SK-N-SH (cell line): ENCODE measurements around the gene TSHB.

Experiments used
- NFIC ChIP-seq: IDR thresholded peaks from 2 replicates; pipeline ENCODE4 v1.4.0; 2012; ENCODE audit warnings: borderline replicate concordance
- SIN3A ChIP-seq: IDR thresholded peaks from 2 replicates; pipeline ENCODE4 v1.6.1; 2012; ENCODE audit warnings: low read depth, mild to moderate bottlenecking, low read length, moderate library complexity, borderline replicate concordance
- TF ChIP-seq, protein P1 (sequence below): IDR thresholded peaks from 2 replicates; pipeline ENCODE4 v1.6.1; 2012; ENCODE audit warnings: mild to moderate bottlenecking, low read depth, low read length, moderate library complexity
- TF ChIP-seq, protein P2 (sequence below): IDR thresholded peaks from 2 replicates; pipeline ENCODE4 v1.4.0; 2012; ENCODE audit warnings: low read depth, borderline replicate concordance
- TF ChIP-seq, protein P3 (sequence below): fragments of 200-600 bp; sonication (generic); IDR thresholded peaks from 2 replicates; pipeline ENCODE4 v1.6.1; 2017; ENCODE audit warnings: antibody characterized with exemption, mild to moderate bottlenecking, moderate library complexity

DNA sequence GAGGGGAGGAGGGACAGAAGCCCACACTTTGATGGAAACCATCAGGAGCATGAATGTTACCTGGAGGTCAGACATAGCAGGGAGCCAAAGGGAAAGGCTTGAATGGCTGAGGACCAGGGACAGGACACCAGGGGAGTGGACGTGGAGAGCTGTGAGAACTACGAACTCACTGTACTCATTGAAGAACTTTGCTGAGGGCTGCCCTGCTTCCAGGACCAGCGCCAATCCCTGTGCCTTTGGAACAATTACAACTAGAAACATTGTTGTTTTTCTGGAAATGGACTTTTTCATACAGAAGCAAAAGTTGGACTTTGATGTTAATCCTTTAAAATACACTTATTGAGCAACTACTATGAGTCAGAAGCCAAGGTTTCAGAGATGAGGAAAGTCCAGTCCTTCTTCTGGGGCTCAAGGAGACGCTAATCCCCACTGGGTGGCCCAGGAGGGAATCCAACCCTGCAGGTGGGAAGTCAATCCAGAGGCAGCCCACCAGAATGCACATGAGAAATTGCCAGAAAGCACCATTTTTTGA lies 46.8 kb downstream of the TSHB start:
- TF ChIP-seq, protein P1, sequence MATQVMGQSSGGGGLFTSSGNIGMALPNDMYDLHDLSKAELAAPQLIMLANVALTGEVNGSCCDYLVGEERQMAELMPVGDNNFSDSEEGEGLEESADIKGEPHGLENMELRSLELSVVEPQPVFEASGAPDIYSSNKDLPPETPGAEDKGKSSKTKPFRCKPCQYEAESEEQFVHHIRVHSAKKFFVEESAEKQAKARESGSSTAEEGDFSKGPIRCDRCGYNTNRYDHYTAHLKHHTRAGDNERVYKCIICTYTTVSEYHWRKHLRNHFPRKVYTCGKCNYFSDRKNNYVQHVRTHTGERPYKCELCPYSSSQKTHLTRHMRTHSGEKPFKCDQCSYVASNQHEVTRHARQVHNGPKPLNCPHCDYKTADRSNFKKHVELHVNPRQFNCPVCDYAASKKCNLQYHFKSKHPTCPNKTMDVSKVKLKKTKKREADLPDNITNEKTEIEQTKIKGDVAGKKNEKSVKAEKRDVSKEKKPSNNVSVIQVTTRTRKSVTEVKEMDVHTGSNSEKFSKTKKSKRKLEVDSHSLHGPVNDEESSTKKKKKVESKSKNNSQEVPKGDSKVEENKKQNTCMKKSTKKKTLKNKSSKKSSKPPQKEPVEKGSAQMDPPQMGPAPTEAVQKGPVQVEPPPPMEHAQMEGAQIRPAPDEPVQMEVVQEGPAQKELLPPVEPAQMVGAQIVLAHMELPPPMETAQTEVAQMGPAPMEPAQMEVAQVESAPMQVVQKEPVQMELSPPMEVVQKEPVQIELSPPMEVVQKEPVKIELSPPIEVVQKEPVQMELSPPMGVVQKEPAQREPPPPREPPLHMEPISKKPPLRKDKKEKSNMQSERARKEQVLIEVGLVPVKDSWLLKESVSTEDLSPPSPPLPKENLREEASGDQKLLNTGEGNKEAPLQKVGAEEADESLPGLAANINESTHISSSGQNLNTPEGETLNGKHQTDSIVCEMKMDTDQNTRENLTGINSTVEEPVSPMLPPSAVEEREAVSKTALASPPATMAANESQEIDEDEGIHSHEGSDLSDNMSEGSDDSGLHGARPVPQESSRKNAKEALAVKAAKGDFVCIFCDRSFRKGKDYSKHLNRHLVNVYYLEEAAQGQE = no peak
- TF ChIP-seq SIN3A (no peak), NFIC (no peak)
- TF ChIP-seq, protein P2, sequence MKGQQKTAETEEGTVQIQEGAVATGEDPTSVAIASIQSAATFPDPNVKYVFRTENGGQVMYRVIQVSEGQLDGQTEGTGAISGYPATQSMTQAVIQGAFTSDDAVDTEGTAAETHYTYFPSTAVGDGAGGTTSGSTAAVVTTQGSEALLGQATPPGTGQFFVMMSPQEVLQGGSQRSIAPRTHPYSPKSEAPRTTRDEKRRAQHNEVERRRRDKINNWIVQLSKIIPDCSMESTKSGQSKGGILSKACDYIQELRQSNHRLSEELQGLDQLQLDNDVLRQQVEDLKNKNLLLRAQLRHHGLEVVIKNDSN = no peak
- TF ChIP-seq, protein P3, sequence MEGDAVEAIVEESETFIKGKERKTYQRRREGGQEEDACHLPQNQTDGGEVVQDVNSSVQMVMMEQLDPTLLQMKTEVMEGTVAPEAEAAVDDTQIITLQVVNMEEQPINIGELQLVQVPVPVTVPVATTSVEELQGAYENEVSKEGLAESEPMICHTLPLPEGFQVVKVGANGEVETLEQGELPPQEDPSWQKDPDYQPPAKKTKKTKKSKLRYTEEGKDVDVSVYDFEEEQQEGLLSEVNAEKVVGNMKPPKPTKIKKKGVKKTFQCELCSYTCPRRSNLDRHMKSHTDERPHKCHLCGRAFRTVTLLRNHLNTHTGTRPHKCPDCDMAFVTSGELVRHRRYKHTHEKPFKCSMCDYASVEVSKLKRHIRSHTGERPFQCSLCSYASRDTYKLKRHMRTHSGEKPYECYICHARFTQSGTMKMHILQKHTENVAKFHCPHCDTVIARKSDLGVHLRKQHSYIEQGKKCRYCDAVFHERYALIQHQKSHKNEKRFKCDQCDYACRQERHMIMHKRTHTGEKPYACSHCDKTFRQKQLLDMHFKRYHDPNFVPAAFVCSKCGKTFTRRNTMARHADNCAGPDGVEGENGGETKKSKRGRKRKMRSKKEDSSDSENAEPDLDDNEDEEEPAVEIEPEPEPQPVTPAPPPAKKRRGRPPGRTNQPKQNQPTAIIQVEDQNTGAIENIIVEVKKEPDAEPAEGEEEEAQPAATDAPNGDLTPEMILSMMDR = no peak
